ENCODE measurements around the gene LRRC4B. TPM values are rescaled to one million over a fixed set of nuclear protein-coding genes. Genes with fewer than 3 reads are reported as not detected.
"Not testable (repeated sequence)": the region's sequence is repeated elsewhere in the genome, so short reads cannot be mapped to it uniquely, and the experiment has no call there.

LRRC4B gene
- total RNA-seq, 2 donors from 2014 or later: 0.58 TPM; not detected in 1

- no peaks in the 10 kb centered on the region for H3K4me1 Mint-ChIP-seq (ENCODE audit: low read depth)
- peak; percentile 62 to 71 for ATAC-seq (replicated peaks in 1 of 2)
Measured at GRCh38 chr19:50537769-50538230, 30.4 kb downstream of the LRRC4B start.

GRCh38 chr19:50537306-50537685 lies 30.9 kb downstream of the LRRC4B start:
- no peak overlapping the region for H3K27ac Mint-ChIP-seq
- peaks cover 10 to 11% of the 10 kb centered on the region in 2 donors for H3K36me3 Mint-ChIP-seq (ENCODE audit: insufficient read depth in 2 of 2)
- no peak overlapping the region for H3K4me3 Mint-ChIP-seq
- no peaks in the 10 kb centered on the region for H3K4me1 Mint-ChIP-seq (ENCODE audit: low read depth)
- no peak for DNase-seq
- H3K27me3 Mint-ChIP-seq (ENCODE audit: low read depth): peaks cover 18% of the 10 kb centered on the region
- ATAC-seq (replicated peaks in 1 of 2): no peak
- H3K9me3 Mint-ChIP-seq: peaks cover 5 to 12% of the 10 kb centered on the region in 2 donors

More at GRCh38 chr19:50537769-50538230, 30.4 kb downstream of the LRRC4B start:
- H3K27ac Mint-ChIP-seq: no peak overlapping the region
- DNase-seq: peak; percentile 72 to 75
- H3K36me3 Mint-ChIP-seq (ENCODE audit: insufficient read depth in 2 of 2): peaks cover 6 to 8% of the 10 kb centered on the region in 2 donors
- H3K27me3 Mint-ChIP-seq (ENCODE audit: low read depth): peaks cover 13% of the 10 kb centered on the region
- peaks cover 5 to 7% of the 10 kb centered on the region in 2 donors for H3K9me3 Mint-ChIP-seq
- no peak overlapping the region for H3K4me3 Mint-ChIP-seq

DNA sequence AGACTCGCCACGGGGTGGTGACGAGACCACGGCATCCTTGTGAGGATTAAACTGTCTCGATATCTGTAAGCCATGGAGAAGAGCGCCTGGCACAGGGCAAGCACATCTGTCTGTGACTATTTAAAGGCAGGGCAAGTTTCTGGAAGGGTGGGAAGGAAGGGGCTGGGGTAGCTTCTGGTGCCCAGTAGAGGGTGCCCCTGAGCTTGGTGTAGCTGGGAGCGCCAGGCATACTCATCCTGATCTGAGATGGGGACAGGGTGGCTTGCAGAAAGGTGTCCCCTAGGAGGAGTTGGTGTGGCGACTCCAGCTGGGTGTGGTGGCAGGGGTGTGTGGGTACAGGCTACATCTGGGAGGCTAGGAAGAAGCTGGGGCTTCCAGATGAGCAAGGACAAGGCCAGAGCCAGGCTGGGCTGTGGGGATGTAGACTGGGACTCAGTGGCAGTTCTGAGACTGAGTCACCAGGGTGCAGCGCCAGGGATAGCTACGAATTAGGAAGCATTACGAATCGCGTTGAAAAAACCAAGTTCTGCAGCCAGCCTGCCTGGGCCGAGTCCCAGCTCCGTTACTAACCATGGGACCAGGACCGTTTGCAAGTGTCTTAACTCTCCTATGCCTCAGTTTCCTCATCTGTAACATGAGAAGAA lies 31.5 kb downstream of the LRRC4B start:
- Mint-ChIP-seq H3K36me3 (ENCODE audit: insufficient read depth in 2 of 2) (peaks cover 10 to 11% of the 10 kb centered on the region in 2 donors), H3K27me3 (ENCODE audit: low read depth) (peaks cover 23% of the 10 kb centered on the region), H3K9me3 (peaks cover 5 to 12% of the 10 kb centered on the region in 2 donors), H3K4me1 (ENCODE audit: low read depth) (no peaks in the 10 kb centered on the region), H3K27ac (no peak overlapping the region), H3K4me3 (no peak overlapping the region)
- no peak for DNase-seq
- no peak for ATAC-seq (replicated peaks in 1 of 2)

- H3K27ac Mint-ChIP-seq: no peak overlapping the region
- H3K4me1 Mint-ChIP-seq (ENCODE audit: low read depth): no peaks in the 10 kb centered on the region
- H3K4me3 Mint-ChIP-seq: no peak overlapping the region
- ATAC-seq (replicated peaks in 1 of 2): no peak
- H3K27me3 Mint-ChIP-seq (ENCODE audit: low read depth): peaks cover 27% of the 10 kb centered on the region
- H3K9me3 Mint-ChIP-seq: peaks cover 5 to 12% of the 10 kb centered on the region in 2 donors
- H3K36me3 Mint-ChIP-seq (ENCODE audit: insufficient read depth in 2 of 2): peaks cover 10 to 11% of the 10 kb centered on the region in 2 donors
- no peak for DNase-seq
Measured at GRCh38 chr19:50535672-50536187, 32.5 kb downstream of the LRRC4B start.

DNA sequence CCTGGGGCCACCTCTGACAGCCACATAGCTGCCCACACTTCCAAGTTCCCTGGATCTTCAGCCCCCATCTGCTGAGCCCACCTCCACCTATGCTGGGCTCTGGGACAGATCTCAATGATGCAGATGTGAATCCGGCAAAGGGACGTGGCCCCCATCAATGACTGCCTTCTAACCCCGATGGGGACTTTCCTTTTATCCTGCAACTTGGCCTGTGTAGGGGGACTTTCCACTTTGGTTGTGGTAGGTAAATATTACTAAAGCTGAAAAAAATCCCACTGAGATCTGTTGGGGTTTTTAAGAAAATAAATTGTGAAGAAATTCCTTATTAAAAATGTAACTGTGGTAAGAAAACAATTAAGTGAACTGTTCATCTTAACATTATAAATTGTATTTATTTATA lies 33.8 kb downstream of the LRRC4B start:
- Mint-ChIP-seq H3K4me1 (ENCODE audit: low read depth) (no peaks in the 10 kb centered on the region), H3K9me3 (peaks cover 5 to 12% of the 10 kb centered on the region in 2 donors), H3K27me3 (ENCODE audit: low read depth) (peaks cover 32% of the 10 kb centered on the region), H3K36me3 (ENCODE audit: insufficient read depth in 2 of 2) (peaks cover 10 to 11% of the 10 kb centered on the region in 2 donors), H3K4me3 (no peak overlapping the region), H3K27ac (no peak overlapping the region)
- DNase-seq (no peak), ATAC-seq (replicated peaks in 1 of 2) (peak in 1 of 2 donors; percentile 41)

GRCh38 chr19:50532952-50533351 lies 35.3 kb downstream of the LRRC4B start:
- peaks cover 5 to 12% of the 10 kb centered on the region in 2 donors for H3K9me3 Mint-ChIP-seq
- no peak overlapping the region for H3K4me3 Mint-ChIP-seq
- H3K4me1 Mint-ChIP-seq (ENCODE audit: low read depth): no peaks in the 10 kb centered on the region
- H3K27me3 Mint-ChIP-seq (ENCODE audit: low read depth): peaks cover 43% of the 10 kb centered on the region
- DNase-seq (no peak), ATAC-seq (replicated peaks in 1 of 2) (no peak)
- H3K36me3 Mint-ChIP-seq (ENCODE audit: insufficient read depth in 2 of 2): peaks cover 10 to 11% of the 10 kb centered on the region in 2 donors
- no peak overlapping the region for H3K27ac Mint-ChIP-seq

- no peak for DNase-seq
- Mint-ChIP-seq H3K27ac (no peak overlapping the region), H3K36me3 (ENCODE audit: insufficient read depth in 2 of 2) (peaks cover 10 to 11% of the 10 kb centered on the region in 2 donors), H3K4me3 (no peak overlapping the region), H3K4me1 (ENCODE audit: low read depth) (no peaks in the 10 kb centered on the region), H3K9me3 (peaks cover 5 to 12% of the 10 kb centered on the region in 2 donors), H3K27me3 (ENCODE audit: low read depth) (peaks cover 40% of the 10 kb centered on the region)
- ATAC-seq (replicated peaks in 1 of 2): no peak
Measured at GRCh38 chr19:50531171-50531612, 37.0 kb downstream of the LRRC4B start.

DNA sequence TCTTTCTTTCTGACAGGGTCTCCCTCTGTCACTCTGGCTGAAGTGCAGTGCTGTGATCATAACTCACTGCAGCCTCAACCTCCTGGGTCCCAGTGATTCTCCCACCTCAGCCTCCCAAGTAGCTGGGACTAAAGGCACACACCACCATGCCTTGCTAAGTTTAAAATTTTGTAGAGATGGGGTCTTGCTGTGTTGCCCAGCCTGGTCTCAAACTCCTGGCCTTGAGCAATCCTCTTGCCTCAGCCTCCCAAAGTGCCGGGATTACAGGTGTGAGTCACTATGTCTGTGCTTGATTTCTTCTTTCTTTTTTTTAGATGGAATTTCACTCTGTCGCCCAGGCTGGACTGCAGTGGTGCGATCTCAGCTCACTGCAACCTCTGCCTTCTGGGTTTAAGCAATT lies 40.2 kb downstream of the LRRC4B start:
- not testable (repeated sequence) for H3K4me3 Mint-ChIP-seq; H3K27ac Mint-ChIP-seq; ATAC-seq (replicated peaks in 1 of 2); DNase-seq; H3K9me3 Mint-ChIP-seq; H3K36me3 Mint-ChIP-seq (ENCODE audit: insufficient read depth in 2 of 2); H3K4me1 Mint-ChIP-seq (ENCODE audit: low read depth)
- peaks cover 33% of the 10 kb centered on the region for H3K27me3 Mint-ChIP-seq (ENCODE audit: low read depth)

DNA sequence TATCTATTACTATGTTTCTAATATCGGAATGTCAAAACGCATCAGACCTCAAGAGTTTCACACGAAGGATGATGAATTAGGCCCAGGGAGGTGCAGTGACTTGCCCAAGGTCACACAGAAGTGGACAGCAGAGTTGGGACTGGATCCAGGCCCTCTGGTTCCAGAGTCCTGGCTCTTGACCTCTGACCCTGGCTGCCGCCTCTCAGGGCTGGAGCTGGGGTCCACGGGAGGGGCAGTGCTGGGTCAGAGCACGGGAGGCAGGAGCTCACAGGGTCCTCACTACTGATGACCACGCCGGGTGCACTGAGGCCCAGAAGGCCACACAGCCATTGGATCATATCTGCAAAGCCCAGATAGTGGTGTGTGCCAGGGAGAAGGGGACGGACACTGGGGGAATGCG lies 45.4 kb downstream of the LRRC4B start:
- DNase-seq (no peak), ATAC-seq (replicated peaks in 1 of 2) (no peak)
- no peak overlapping the region for H3K4me3 Mint-ChIP-seq
- no peaks in the 10 kb centered on the region for H3K4me1 Mint-ChIP-seq (ENCODE audit: low read depth)
- no peaks in the 10 kb centered on the region for H3K36me3 Mint-ChIP-seq (ENCODE audit: insufficient read depth in 2 of 2)
- no peaks in the 10 kb centered on the region for H3K9me3 Mint-ChIP-seq
- H3K27ac Mint-ChIP-seq: no peak overlapping the region
- peaks cover under 1% of the 10 kb centered on the region for H3K27me3 Mint-ChIP-seq (ENCODE audit: low read depth)

DNA sequence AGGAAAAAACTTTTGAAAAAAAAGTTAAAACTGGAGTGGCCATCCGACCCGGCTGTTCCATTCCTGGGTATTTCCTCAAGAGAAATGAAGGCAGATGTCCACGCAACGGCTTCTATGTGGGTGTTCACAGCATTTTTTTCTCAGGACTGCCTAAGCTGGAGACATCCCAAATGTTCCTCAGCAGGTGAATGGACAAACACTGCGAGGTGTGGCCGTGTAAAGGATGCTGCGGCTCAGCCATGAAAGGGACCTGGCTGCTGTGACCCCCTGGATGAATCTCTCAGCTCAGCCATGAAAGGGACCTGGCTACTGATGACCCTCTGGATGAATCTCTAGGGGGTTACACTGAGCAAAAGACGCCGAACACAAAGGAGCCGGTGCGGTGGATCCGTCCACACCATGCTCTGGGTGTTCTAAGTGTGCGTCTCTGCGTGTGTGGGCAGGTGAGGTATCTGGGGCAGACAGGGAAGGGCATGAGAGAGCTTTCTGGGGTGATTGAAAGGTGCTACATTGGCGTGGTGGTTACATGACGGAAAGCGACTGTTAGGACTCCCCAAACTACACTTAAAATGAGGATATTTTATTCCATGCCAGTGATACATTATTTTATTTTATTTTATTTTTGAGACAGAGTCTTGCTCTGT lies 47.3 kb downstream of the LRRC4B start:
- Mint-ChIP-seq H3K4me1 (ENCODE audit: low read depth) (no peaks in the 10 kb centered on the region), H3K9me3 (no peaks in the 10 kb centered on the region)
- no peak for ATAC-seq (replicated peaks in 1 of 2)

DNA sequence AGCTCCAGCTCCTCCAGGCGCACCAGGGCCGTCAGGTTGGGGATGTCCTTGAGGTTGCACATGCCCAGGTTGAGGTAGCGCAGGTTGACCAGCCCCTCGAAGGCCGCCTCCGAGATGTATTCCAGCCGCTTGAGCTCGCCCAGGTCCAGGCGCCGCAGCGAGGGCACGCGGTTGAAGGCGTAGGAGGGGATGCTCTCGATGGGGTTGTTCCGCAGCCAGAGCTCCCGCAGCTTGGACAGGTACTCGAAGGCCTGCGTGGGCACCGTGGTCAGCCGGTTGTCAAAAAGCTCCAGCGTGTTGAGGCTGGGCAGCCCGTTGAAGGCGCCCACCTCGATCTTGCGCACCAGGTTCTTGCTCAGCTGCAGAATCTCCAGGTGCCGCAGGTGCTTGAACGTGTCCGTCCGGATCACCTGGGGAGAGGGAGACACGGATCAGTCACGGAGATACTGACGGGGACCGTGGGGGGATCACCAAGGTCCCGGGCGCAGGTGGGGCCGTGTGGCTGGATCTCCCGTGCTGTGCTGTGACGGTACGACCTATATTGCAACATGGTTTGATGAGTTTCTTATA lies 49.1 kb downstream of the LRRC4B start:
- Mint-ChIP-seq H3K4me3 (no peak overlapping the region), H3K27me3 (ENCODE audit: low read depth) (peaks cover 18% of the 10 kb centered on the region), H3K27ac (no peak overlapping the region), H3K36me3 (ENCODE audit: insufficient read depth in 2 of 2) (no peaks in the 10 kb centered on the region), H3K4me1 (ENCODE audit: low read depth) (no peaks in the 10 kb centered on the region), H3K9me3 (no peaks in the 10 kb centered on the region)
- DNase-seq (no peak), ATAC-seq (replicated peaks in 1 of 2) (no peak)

More for the DNA sequence above, 47.3 kb downstream of the LRRC4B start:
- no peak for DNase-seq
- Mint-ChIP-seq H3K27ac (no peak overlapping the region), H3K36me3 (ENCODE audit: insufficient read depth in 2 of 2) (no peaks in the 10 kb centered on the region), H3K4me3 (no peak overlapping the region), H3K27me3 (ENCODE audit: low read depth) (peaks cover 5% of the 10 kb centered on the region)

DNA sequence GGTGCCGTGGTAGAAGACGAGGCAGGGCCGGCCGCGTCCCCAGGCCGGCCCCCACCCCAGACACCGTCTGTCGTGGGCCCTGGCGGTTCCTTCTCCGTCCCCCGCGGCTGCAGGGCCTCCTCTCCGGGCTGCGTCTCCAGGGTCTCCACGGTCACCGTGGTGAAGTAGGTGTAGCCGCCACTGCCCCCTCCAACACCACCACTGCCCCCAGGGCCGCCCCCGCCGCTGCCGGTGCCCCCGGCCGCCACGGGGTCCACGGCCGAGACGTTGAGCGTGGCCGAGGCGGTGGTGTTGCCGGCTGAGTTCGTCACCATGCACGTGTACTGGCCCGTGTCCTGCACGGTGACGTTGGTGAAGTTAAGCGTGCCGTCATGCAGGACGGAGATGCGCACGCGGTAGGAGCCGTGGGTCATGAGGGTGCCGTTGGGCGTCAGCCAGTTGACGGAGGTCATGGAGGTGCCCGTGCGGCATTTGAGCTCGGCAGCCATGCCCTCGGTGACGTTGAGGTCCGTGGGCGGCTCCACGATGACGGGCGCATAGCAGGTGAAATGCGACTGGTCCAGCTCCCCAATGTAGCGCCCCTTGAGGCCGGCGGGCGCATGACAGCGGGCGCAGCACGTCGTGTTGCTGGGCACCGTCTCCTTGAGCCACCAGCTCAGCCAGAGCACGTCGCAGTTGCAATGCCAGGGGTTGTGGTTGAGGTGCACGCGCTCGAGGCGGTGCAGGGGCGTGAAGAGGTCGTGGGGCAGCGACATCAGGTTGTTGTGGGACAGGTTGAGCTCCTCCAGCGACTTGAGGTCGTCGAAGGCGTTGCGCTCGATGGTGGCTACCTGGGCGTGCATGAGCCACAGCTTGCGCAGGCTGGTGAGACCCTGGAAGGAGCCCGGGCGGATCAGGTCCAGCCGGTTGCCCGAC lies 49.9 kb downstream of the LRRC4B start:
- no peak for ATAC-seq (replicated peaks in 1 of 2)
- Mint-ChIP-seq H3K4me3 (no peak overlapping the region), H3K9me3 (no peaks in the 10 kb centered on the region), H3K27ac (no peak overlapping the region), H3K4me1 (ENCODE audit: low read depth) (no peaks in the 10 kb centered on the region), H3K36me3 (ENCODE audit: insufficient read depth in 2 of 2) (no peaks in the 10 kb centered on the region), H3K27me3 (ENCODE audit: low read depth) (peaks cover 18% of the 10 kb centered on the region)
- DNase-seq: no peak

All from activated T-cell treated with anti-CD3 and anti-CD28 coated beads, Interleukin-2, amount 50 U/mL, for 72 hours (primary cell).